BE2C (cell line): ENCODE results near the gene VCAN.

Experiments used
- DNase-seq: peaks from one replicate; pipeline ENCODE4 v3.0.0-alpha.2; 2020
- H3K27me3 ChIP-seq: fragments of 250-450 bp; sonication (Bioruptor Pico); 2 replicates; pipeline ENCODE4 v1.5.1; 2020; ENCODE audit warnings: mild to moderate bottlenecking
- H3K36me3 ChIP-seq: fragments of 250-450 bp; sonication (Bioruptor Pico); 2 replicates; pipeline ENCODE4 v1.5.1; 2020; ENCODE audit warnings: mild to moderate bottlenecking
- H3K4me1 ChIP-seq: fragments of 250-450 bp; sonication (Bioruptor Pico); 2 replicates; pipeline ENCODE4 v1.5.1; 2020
- H3K4me3 ChIP-seq: 2 replicates; pipeline ENCODE4 v1.5.1; 2011; ENCODE audit warnings: low read depth, low read length
- H3K9me3 ChIP-seq: fragments of 250-450 bp; sonication (Bioruptor Pico); 2 replicates; pipeline ENCODE4 v1.5.1; 2020
- TF ChIP-seq, protein P1 (sequence below): IDR thresholded peaks from 2 replicates; pipeline ENCODE4 v1.5.1; 2012; ENCODE audit warnings: mild to moderate bottlenecking, low read depth, low read length

The VCAN gene

DNA sequence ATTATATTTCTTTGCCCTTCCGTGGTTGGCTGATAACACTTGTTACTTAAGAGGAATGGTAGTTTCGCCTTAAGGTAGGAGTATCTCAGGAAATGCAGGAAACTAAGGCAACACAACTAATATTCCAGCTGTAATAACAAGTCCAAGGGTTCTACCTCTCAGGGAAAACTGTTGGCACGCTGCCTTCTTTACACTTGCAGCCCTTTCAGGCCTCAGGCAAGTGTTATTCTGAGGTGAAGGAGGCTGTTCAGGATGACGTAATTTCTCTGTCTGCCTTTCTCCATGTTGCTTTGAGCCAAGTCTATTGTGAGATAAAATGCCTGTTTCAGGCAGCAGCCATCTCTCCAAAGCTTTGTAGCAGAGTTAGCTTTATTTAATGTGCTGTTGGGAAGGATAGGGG lies 38.0 kb downstream of the VCAN start:
- Histone ChIP-seq H3K27me3 (no peaks in the 10 kb centered on the region), H3K36me3 (no peaks in the 10 kb centered on the region), H3K4me3 (no peak overlapping the region), H3K9me3 (no peaks in the 10 kb centered on the region), H3K4me1 (no peaks in the 10 kb centered on the region; the same call in 1 of the 2 replicates)
- TF ChIP-seq, protein P1, sequence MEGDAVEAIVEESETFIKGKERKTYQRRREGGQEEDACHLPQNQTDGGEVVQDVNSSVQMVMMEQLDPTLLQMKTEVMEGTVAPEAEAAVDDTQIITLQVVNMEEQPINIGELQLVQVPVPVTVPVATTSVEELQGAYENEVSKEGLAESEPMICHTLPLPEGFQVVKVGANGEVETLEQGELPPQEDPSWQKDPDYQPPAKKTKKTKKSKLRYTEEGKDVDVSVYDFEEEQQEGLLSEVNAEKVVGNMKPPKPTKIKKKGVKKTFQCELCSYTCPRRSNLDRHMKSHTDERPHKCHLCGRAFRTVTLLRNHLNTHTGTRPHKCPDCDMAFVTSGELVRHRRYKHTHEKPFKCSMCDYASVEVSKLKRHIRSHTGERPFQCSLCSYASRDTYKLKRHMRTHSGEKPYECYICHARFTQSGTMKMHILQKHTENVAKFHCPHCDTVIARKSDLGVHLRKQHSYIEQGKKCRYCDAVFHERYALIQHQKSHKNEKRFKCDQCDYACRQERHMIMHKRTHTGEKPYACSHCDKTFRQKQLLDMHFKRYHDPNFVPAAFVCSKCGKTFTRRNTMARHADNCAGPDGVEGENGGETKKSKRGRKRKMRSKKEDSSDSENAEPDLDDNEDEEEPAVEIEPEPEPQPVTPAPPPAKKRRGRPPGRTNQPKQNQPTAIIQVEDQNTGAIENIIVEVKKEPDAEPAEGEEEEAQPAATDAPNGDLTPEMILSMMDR, result no peak
- peak; percentile 68 for DNase-seq

GRCh38 chr5:83510260-83510659 lies 38.7 kb downstream of the VCAN start:
- Histone ChIP-seq H3K9me3 (no peaks in the 10 kb centered on the region), H3K36me3 (no peaks in the 10 kb centered on the region), H3K27me3 (no peaks in the 10 kb centered on the region), H3K4me3 (no peak overlapping the region), H3K4me1 (no peaks in the 10 kb centered on the region; the same call in 1 of the 2 replicates)
- no peak for DNase-seq
- TF ChIP-seq, protein P1, result no peak

GRCh38 chr5:83512061-83512745 lies 40.7 kb downstream of the VCAN start:
- no peaks in the 10 kb centered on the region for H3K9me3 ChIP-seq
- H3K4me1 ChIP-seq, result peaks cover 2% of the 10 kb centered on the region; the same call in 1 of the 2 replicates
- H3K36me3 ChIP-seq, result no peaks in the 10 kb centered on the region
- DNase-seq, result no peak
- TF ChIP-seq, protein P1, result no peak
- H3K27me3 ChIP-seq, result no peaks in the 10 kb centered on the region
- H3K4me3 ChIP-seq, result no peak overlapping the region

GRCh38 chr5:83513081-83513480 lies 41.5 kb downstream of the VCAN start:
- H3K4me3 ChIP-seq, result no peak overlapping the region
- no peaks in the 10 kb centered on the region for H3K36me3 ChIP-seq
- H3K4me1 ChIP-seq, result peaks cover 4% of the 10 kb centered on the region; the same call in 1 of the 2 replicates
- no peaks in the 10 kb centered on the region for H3K27me3 ChIP-seq
- no peak for DNase-seq
- TF ChIP-seq, protein P1, result no peak
- H3K9me3 ChIP-seq, result no peaks in the 10 kb centered on the region

GRCh38 chr5:83513491-83513890 lies 41.9 kb downstream of the VCAN start:
- DNase-seq, result no peak
- TF ChIP-seq, protein P1, result no peak
- Histone ChIP-seq H3K4me3 (no peak overlapping the region), H3K36me3 (no peaks in the 10 kb centered on the region), H3K4me1 (peaks cover 4% of the 10 kb centered on the region; the same call in 1 of the 2 replicates), H3K9me3 (no peaks in the 10 kb centered on the region), H3K27me3 (no peaks in the 10 kb centered on the region)

GRCh38 chr5:83516377-83516776 lies 44.8 kb downstream of the VCAN start:
- H3K4me3 ChIP-seq, result no peak overlapping the region
- H3K9me3 ChIP-seq, result no peaks in the 10 kb centered on the region
- TF ChIP-seq, protein P1, result no peak
- no peaks in the 10 kb centered on the region for H3K27me3 ChIP-seq
- peaks cover 3% of the 10 kb centered on the region; the same call in 1 of the 2 replicates for H3K36me3 ChIP-seq
- DNase-seq, result no peak
- H3K4me1 ChIP-seq, result peaks cover 4% of the 10 kb centered on the region; the same call in 1 of the 2 replicates
